Measurements from ENCODE around the gene NUSAP1. TPM values are rescaled to one million over a fixed set of nuclear protein-coding genes. Genes with fewer than 3 reads are reported as not detected.
"Not testable (repeated sequence)": the region's sequence is repeated elsewhere in the genome, so short reads cannot be mapped to it uniquely, and the experiment has no call there.

NUSAP1 gene
- total RNA-seq, 1 donor from 2014 or later = 7.8 TPM

GRCh38 chr15:41333026-41333562, 413 bp downstream of the NUSAP1 start:
- DNase-seq (ENCODE audit: low read depth) = peak; percentile 86

- DNase-seq (ENCODE audit: low read depth) = no peak
These were observed 1.8 kb downstream of the NUSAP1 start for GRCh38 chr15:41334293-41335120.

- no peak for DNase-seq (ENCODE audit: low read depth)
These were observed 3.9 kb downstream of the NUSAP1 start for GRCh38 chr15:41336549-41336948.

GRCh38 chr15:41337047-41337446, 4.4 kb downstream of the NUSAP1 start:
- DNase-seq (ENCODE audit: low read depth) = no peak

GRCh38 chr15:41337631-41338522, 5.2 kb downstream of the NUSAP1 start:
- DNase-seq (ENCODE audit: low read depth) = no peak

GRCh38 chr15:41340189-41340695, 7.6 kb downstream of the NUSAP1 start:
- DNase-seq (ENCODE audit: low read depth) = peak; percentile 46

- no peak for DNase-seq (ENCODE audit: low read depth)
These were observed 8.8 kb downstream of the NUSAP1 start for GRCh38 chr15:41341519-41341918.

- DNase-seq (ENCODE audit: low read depth) = no peak
These were observed 14.6 kb downstream of the NUSAP1 start for GRCh38 chr15:41347236-41347635.

- DNase-seq (ENCODE audit: low read depth) = no peak
These were observed 17.5 kb downstream of the NUSAP1 start for GRCh38 chr15:41350057-41350717.

- DNase-seq (ENCODE audit: low read depth) = no peak
These were observed 21.7 kb downstream of the NUSAP1 start for GRCh38 chr15:41354371-41354770.

GRCh38 chr15:41367418-41367817, 34.7 kb downstream of the NUSAP1 start:
- no peak for DNase-seq (ENCODE audit: low read depth)

- DNase-seq (ENCODE audit: low read depth) = no peak
These were observed 45.3 kb downstream of the NUSAP1 start for GRCh38 chr15:41377978-41378377.

- DNase-seq (ENCODE audit: low read depth) = not testable (repeated sequence)
These were observed 51.5 kb downstream of the NUSAP1 start for GRCh38 chr15:41383974-41384749.

- no peak for DNase-seq (ENCODE audit: low read depth)
These were observed 55.0 kb downstream of the NUSAP1 start for GRCh38 chr15:41387646-41388045.

- DNase-seq (ENCODE audit: low read depth) = no peak
These were observed 60.0 kb downstream of the NUSAP1 start for GRCh38 chr15:41392659-41393058.

- no peak for DNase-seq (ENCODE audit: low read depth)
These were observed 62.2 kb downstream of the NUSAP1 start for GRCh38 chr15:41394924-41395323.

GRCh38 chr15:41396111-41396510, 63.4 kb downstream of the NUSAP1 start:
- DNase-seq (ENCODE audit: low read depth) = no peak

- DNase-seq (ENCODE audit: low read depth) = no peak
These were observed 69.2 kb downstream of the NUSAP1 start for GRCh38 chr15:41401904-41402267.

GRCh38 chr15:41407341-41407740, 74.7 kb downstream of the NUSAP1 start:
- DNase-seq (ENCODE audit: low read depth) = no peak

- peak; percentile 42 for DNase-seq (ENCODE audit: low read depth)
These were observed 75.6 kb downstream of the NUSAP1 start for GRCh38 chr15:41408234-41408641.

- DNase-seq (ENCODE audit: low read depth) = no peak
These were observed 78.3 kb downstream of the NUSAP1 start for GRCh38 chr15:41411031-41411430.
